K562 (cell line): Measurements from ENCODE around the gene IFITM2. TPM values are rescaled to one million over a fixed set of nuclear protein-coding genes. Genes with fewer than 3 reads are reported as not detected.

ENCODE experiments used
- ATAC-seq: fragments of 200-7000 bp; cut with Tn5 transposase; 3 replicates; pipeline ENCODE4 v1.9.1; 2020; ENCODE audit warnings: moderate library complexity
- BruUV-seq: library from RNA; stranded (reverse); fragments of 400-500 nt; replicated peaks from 2 replicates; lab custom pipeline; 2021; lab: Mats Ljungman, UMichigan
- CTCF ChIA-PET: fragments of 300-600 bp; formaldehyde crosslinking; extraction: SDS; loops from one replicate; lab custom pipeline; 2021; ENCODE audit warnings: low intra/inter-chr PET ratio; lab: Yijun Ruan, JAX
- POLR2A ChIA-PET: fragments of 300-600, 350-650 bp; sonication (Branson Sonifier 250); formaldehyde crosslinking; extraction: SDS; loops from one replicate; lab custom pipeline; 2021; ENCODE audit warnings: antibody characterized with exemption, inconsistent platforms; lab: Yijun Ruan, JAX
- DNase-seq, 4 experiments: peaks; one replicate each; pipeline versions ENCODE4 v3.0.0 to v3.0.0-alpha.2; 2011 to 2018; ENCODE audit warnings: low spot score in 3 of 4, mixed read lengths in 3 of 4; ENCODE audit errors: extremely low read depth in 1 of 4
- FAIRE-seq: peaks from 2 replicates; lab custom pipeline; 2011; peaks lifted over from hg19 to GRCh38; lab: Jason Lieb, UNC
- H2AFZ ChIP-seq: 2 replicates; pipeline ENCODE4 v1.6.0; 2011; ENCODE audit warnings: low read depth, low read length, control low read depth, inconsistent platforms
- H3K27ac ChIP-seq: fragments of 200-600 bp; 3 replicates; pipeline ENCODE4 v1.8.0; 2011; ENCODE audit warnings: low read depth, mild to moderate bottlenecking, control low read depth, inconsistent platforms, low read length, moderate library complexity, mixed read lengths; ENCODE audit errors: extremely low read depth
- H3K27me3 ChIP-seq, 2 experiments: fragments of 300-600 bp in 1 of 2; 2 replicates in 1 of 2; 3 replicates in 1 of 2; pipeline versions ENCODE4 v1.6.0 to v1.8.0; 2011; ENCODE audit warnings: inconsistent platforms in 2 of 2, low read length in 2 of 2, mild to moderate bottlenecking in 1 of 2, mixed read lengths in 1 of 2, moderate library complexity in 1 of 2; ENCODE audit not compliant: control insufficient read depth in 2 of 2, insufficient read depth in 2 of 2
- H3K36me3 ChIP-seq: fragments of 300-600 bp; 3 replicates; pipeline ENCODE4 v1.8.0; 2011; ENCODE audit warnings: mild to moderate bottlenecking, low read length, inconsistent platforms; ENCODE audit not compliant: control insufficient read depth, insufficient read depth
- H3K4me1 ChIP-seq, 2 experiments: fragments of 200-600 bp in 1 of 2; replicated peaks in 1 of 2; 2 replicates in 1 of 2; 3 replicates in 1 of 2; pipeline versions ENCODE4 v1.5.1 to v1.8.0; 2011; ENCODE audit warnings: inconsistent platforms in 2 of 2, low read length in 2 of 2, mild to moderate bottlenecking in 1 of 2, mixed read lengths in 1 of 2, moderate library complexity in 1 of 2; ENCODE audit not compliant: control insufficient read depth in 2 of 2, insufficient read depth in 2 of 2
- H3K4me2 ChIP-seq: 2 replicates; pipeline ENCODE4 v1.6.1; 2011; ENCODE audit warnings: low read length, control low read depth, inconsistent platforms, mixed read lengths; ENCODE audit not compliant: insufficient read depth
- H3K4me3 ChIP-seq: fragments of 200-600 bp; sonication (generic), shearing (Covaris generic); 2 replicates; pipeline ENCODE4 v1.5.1; 2016; ENCODE audit warnings: control low read depth, inconsistent platforms
- H3K79me2 ChIP-seq: fragments of 200-600 bp; 3 replicates; pipeline ENCODE4 v1.8.0; 2011; ENCODE audit warnings: low read length, inconsistent platforms; ENCODE audit not compliant: control insufficient read depth, insufficient read depth
- H3K9ac ChIP-seq, 2 experiments: 2 replicates each; pipeline versions ENCODE4 v1.6.0 to v1.6.1; 2011; ENCODE audit warnings: low read depth in 2 of 2, low read length in 2 of 2, control low read depth in 1 of 2, inconsistent platforms in 1 of 2, mild to moderate bottlenecking in 1 of 2, mixed read lengths in 1 of 2; ENCODE audit not compliant: insufficient read depth in 1 of 2
- H3K9me1 ChIP-seq: one replicate; pipeline ENCODE4 v1.6.0; 2011; ENCODE audit warnings: inconsistent platforms, mild to moderate bottlenecking, low read length, moderate library complexity; ENCODE audit not compliant: control insufficient read depth, insufficient read depth
- H3K9me3 ChIP-seq: replicated peaks from 2 replicates; pipeline ENCODE4 v1.5.1; 2011; ENCODE audit warnings: low read depth, low read length, inconsistent platforms; ENCODE audit not compliant: control insufficient read depth, insufficient read depth
- H4K20me1 ChIP-seq: replicated peaks from 2 replicates; pipeline ENCODE4 v1.6.1; 2011; ENCODE audit warnings: low read length, inconsistent platforms, mixed read lengths; ENCODE audit not compliant: control insufficient read depth, insufficient read depth
- NR2C1 ChIP-seq, 2 experiments: fragments of 450-650 bp; IDR thresholded peaks; 2 replicates each; pipeline ENCODE4 v1.6.1; 2017; ENCODE audit warnings: mild to moderate bottlenecking in 2 of 2, antibody characterized with exemption in 1 of 2, inconsistent platforms in 1 of 2, missing compliant biosample characterization in 1 of 2, missing genetic modification characterization in 1 of 2
- NR2C2 ChIP-seq, 2 experiments: fragments of 200-800 bp in 1 of 2; sonication (Bioruptor generic) in 1 of 2; sonication (generic) in 1 of 2; formaldehyde crosslinking in 1 of 2; IDR thresholded peaks; 2 replicates each; pipeline versions ENCODE4 v1.6.1 to v1.8.0; 2016 to 2022; ENCODE audit warnings: mild to moderate bottlenecking in 1 of 2, missing compliant biosample characterization in 1 of 2, missing genetic modification characterization in 1 of 2, missing genetic modification reagents in 1 of 2
- POLR2G ChIP-seq: fragments of 200-400 bp; formaldehyde crosslinking; IDR thresholded peaks from 2 replicates; pipeline ENCODE4 v1.6.1; 2017; ENCODE audit warnings: low read depth, mild to moderate bottlenecking, antibody characterized with exemption, low read length, moderate library complexity
- RBFOX2 ChIP-seq: fragments of 200-400 bp; formaldehyde crosslinking; IDR thresholded peaks from 2 replicates; pipeline ENCODE4 v1.6.1; 2017; ENCODE audit warnings: low read depth, mild to moderate bottlenecking, low read length, moderate library complexity
- TSC22D4 ChIP-seq: fragments of 450-650 bp; IDR thresholded peaks from 2 replicates; pipeline ENCODE4 v1.6.1; 2016; ENCODE audit warnings: missing genetic modification characterization, missing biosample characterization, control low read depth
- ZNF551 ChIP-seq: fragments of 250-450 bp; sonication (Bioruptor Pico); IDR thresholded peaks from 2 replicates; pipeline ENCODE4 v1.5.0; 2021; ENCODE audit warnings: mild to moderate bottlenecking, moderate library complexity
- WGBS: fragments of 100-300 bp; shearing (Covaris generic); methylation state at CpG from one replicate; pipeline ENCODE4 v1.1.6; 2016; ENCODE audit warnings: low coverage, mixed read lengths; ENCODE audit not compliant: insufficient coverage; ENCODE audit errors: missing lambda C conversion rate; 5-methylcytosine and 5-hydroxymethylcytosine counted together
- in situ Hi-C: fragments of 300-500 bp; cut with MboI; formaldehyde crosslinking; loops from 4 replicates; pipeline ENCODE4 v1.15.0; 2018; ENCODE audit warnings: inconsistent platforms, mixed read lengths
- intact Hi-C: fragments of 100-400 bp; cut with micrococcal nuclease; formaldehyde crosslinking; loops from 2 replicates; pipeline ENCODE4 v1.14.2; 2022
- polyA plus RNA-seq, 8 experiments: library from polyadenylated mRNA; depleted of rRNA in 4 of 8; stranded (reverse) in 5 of 8; unstranded in 3 of 8; fragments of >200 nt; fragmentation: Nextera tagmentation in 2 of 8; fragmentation: Illumina TruSeq in 1 of 8; extraction: Ambion mirVana in 2 of 8; extraction: Trizol in 1 of 8; gene quantifications; 2 replicates each; pipeline versions ENCODE4 v1.2.1 to v1.2.3, GENCODE V29; 2011 to 2014; ENCODE audit warnings: inconsistent platforms in 1 of 8, missing spikeins in 1 of 8
- total RNA-seq, 7 experiments: library from RNA; depleted of rRNA in 6 of 7; stranded (reverse); fragments of >200 nt in 6 of 7; fragmentation: Illumina TruSeq in 2 of 7; extraction: Trizol in 2 of 7; gene quantifications; 2 replicates each; pipeline versions ENCODE4 v1.2.1 to v1.2.3, GENCODE V29; 2011 to 2021; ENCODE audit warnings: low replicate concordance in 1 of 7
- TF ChIP-seq, protein P1 (sequence below): sonication (generic); formaldehyde crosslinking; IDR thresholded peaks from 2 replicates; pipeline ENCODE4 v1.8.1; 2023; ENCODE audit warnings: mild to moderate bottlenecking, missing genetic modification reagents

The IFITM2 gene
- total and polyA plus RNA-seq, 9 of the 15 experiments (the other 6 are each of a cell fraction or from before 2014, with no cell fraction given) = 52.8 to 4,872 (median 356) TPM

DNA sequence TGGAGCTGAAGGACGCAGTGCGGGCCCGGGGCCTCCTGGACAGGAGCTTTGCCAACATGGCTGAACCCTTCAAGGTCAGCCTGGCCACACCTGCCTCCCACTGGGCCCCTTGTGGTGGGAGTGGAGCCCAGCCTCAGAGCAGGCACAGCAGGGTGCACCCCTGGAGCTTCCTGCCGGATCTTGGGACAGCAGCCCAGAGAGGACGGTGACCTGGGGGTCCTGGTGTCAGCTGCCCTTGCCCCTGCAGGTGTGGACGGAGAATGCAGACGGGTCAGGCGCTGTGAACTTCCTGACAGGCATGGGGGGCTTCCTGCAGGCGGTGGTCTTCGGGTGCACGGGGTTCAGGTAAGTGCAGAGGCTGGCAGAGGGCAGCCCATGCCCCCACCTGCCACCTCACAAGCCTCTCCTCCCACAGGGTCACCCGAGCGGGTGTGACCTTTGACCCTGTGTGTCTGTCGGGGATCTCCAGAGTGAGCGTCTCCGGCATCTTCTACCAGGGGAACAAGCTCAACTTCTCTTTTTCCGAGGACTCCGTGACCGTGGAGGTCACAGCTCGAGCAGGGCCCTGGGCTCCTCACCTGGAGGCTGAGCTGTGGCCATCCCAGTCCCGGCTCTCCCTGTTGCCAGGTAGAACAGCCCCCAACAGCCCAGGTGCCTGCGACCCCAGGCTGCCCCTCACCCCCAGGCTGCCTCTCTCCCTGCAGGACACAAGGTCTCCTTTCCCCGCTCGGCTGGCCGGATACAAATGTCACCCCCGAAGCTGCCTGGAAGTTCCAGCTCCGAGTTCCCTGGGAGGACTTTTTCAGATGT, 13.6 kb upstream of the IFITM2 start:
- Histone ChIP-seq H3K9ac (peak overlapping the region in 1 of 2 experiments; percentile 81; a peak in 2 of 4 replicates), H3K4me1 (peaks cover 25 to 92% of the 10 kb centered on the region in 2 experiments), H3K36me3 (peaks cover 60% of the 10 kb centered on the region; the same call in 2 of the 3 replicates), H3K9me3 (no peaks in the 10 kb centered on the region), H3K4me3 (no peak overlapping the region), H2AFZ (no peak overlapping the region), H3K79me2 (peaks cover 18% of the 10 kb centered on the region), H3K27ac (no peak overlapping the region; the same call in 2 of the 3 replicates), H3K9me1 (no peaks in the 10 kb centered on the region), H3K27me3 (no peaks in the 10 kb centered on the region), H4K20me1 (no peaks in the 10 kb centered on the region), H3K4me2 (no peak overlapping the region)
- FAIRE-seq (no peak), DNase-seq (no peak), ATAC-seq (no peak)
- 85% methylated on average over 20 of the region's 27 CpGs for WGBS
- ChIA-PET POLR2A (interaction anchor here (0.6 to 1.1 kb wide), 3 partner anchors 14 to 33 kb away, joined by 4 to 5 read pairs (median 4); partner anchors contain the start of gene IFITM2), CTCF (no interaction called here)
- intact Hi-C loops = no loop called here
- TF ChIP-seq ZNF551 (no peak), POLR2G (peak; percentile 38), TSC22D4 (no peak), RBFOX2 (peak; percentile 53; the same call in 1 of the 2 replicates), NR2C1 (IDR thresholded peaks at IDR 0.05) (peak; percentile 71), NR2C1 (tag; IDR thresholded peaks at IDR 0.05) (peak; percentile 69; the same call in 1 of the 2 replicates), NR2C2 (CRISPR knock-in tag; IDR thresholded peaks at IDR 0.05) (0 out of 2 replicates have a peak, but pooled peaks have one; percentile 59), NR2C2 (tag; IDR thresholded peaks at IDR 0.05) (peak; percentile 66)
- TF ChIP-seq, protein P1, sequence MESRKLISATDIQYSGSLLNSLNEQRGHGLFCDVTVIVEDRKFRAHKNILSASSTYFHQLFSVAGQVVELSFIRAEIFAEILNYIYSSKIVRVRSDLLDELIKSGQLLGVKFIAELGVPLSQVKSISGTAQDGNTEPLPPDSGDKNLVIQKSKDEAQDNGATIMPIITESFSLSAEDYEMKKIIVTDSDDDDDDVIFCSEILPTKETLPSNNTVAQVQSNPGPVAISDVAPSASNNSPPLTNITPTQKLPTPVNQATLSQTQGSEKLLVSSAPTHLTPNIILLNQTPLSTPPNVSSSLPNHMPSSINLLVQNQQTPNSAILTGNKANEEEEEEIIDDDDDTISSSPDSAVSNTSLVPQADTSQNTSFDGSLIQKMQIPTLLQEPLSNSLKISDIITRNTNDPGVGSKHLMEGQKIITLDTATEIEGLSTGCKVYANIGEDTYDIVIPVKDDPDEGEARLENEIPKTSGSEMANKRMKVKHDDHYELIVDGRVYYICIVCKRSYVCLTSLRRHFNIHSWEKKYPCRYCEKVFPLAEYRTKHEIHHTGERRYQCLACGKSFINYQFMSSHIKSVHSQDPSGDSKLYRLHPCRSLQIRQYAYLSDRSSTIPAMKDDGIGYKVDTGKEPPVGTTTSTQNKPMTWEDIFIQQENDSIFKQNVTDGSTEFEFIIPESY (CRISPR knock-in tag) = 0 out of 2 replicates have a peak, but pooled peaks have one; percentile 33
- BruUV-seq = no TSS peak
- in situ Hi-C loops = no loop called here
